Measurements from ENCODE around the gene JAG1.
"Not testable (repeated sequence)": the region's sequence is repeated elsewhere in the genome, so short reads cannot be mapped to it uniquely, and the experiment has no call there.

The JAG1 gene

DNA sequence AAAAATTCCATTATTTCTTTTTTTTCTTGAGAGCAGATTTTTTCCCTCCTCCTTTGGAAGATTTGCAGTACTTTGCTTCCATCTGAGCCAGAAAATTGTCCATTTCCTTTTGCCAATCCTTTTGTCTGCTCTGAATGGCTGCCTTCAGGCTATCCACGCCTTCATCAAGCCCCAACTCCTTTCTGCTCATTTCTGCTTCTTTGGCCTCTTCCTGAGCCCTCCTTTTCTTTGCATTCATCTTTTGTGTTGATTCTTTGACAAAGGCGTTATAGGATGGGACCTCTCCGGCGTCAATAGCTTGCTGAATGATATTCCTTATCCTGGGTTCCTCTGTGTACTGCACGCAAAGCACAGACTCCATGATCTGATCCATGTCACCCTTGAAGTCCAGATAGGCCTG is 60.4 kb downstream of the JAG1 start:
- DNase-seq = not testable (repeated sequence)

DNA sequence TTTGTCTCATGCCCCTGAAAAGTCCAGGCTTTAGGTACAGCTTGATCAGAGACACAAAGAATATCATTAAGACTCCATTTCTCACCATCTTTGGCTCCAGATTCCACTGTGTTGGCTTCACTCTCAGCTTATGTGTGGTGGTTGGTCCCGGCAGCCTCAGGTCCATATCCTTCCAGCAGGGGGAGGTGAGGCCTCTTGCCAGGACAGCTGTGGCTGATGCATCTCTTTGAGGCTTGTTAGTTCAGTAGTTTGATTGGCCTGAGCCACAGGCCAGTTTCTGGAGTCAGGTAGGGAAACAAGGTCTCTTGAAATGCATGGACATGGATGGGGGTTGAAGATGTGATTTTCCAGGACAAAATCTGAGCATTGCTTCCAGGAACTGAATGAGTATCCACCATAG is 62.4 kb downstream of the JAG1 start:
- no peak for DNase-seq

DNA sequence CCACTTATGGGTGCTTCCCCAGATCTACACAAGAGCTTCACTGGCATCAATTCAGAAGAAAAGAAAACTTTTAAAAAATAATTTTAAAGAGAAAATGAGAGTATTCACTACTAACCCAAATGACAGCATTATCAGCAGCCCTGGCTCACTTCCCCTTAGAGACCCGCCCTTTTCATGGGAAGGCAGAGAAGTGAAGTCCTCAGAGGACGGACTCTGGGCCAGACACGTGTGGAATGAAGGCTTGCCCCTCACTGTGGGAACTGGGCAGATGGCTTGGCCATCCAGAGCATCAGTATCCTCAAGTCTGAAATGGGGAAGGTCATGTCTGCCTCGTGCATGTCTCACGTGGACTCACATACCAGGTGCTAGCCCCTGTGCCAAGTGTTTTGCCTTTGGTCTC is 63.5 kb downstream of the JAG1 start:
- DNase-seq = no peak

DNA sequence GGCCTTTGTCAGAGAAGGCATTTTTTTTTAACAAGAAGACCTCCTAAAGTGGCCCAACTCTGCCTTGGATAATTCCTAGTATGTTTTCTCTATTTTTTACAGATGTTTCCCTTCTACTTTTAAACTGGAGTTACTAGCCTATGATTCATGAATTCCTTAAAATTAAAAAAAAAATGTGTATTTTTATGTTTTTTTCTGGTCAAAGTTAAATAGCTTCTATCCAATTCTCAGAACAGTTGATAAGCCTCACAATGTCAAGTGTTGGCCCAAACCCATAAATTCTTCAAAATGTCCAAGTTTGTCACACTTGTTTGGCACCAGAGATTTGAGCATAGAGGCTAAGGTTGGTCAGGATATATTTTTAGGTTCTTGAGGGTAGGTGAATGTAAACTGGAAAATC is 64.0 kb downstream of the JAG1 start:
- DNase-seq = no peak

DNA sequence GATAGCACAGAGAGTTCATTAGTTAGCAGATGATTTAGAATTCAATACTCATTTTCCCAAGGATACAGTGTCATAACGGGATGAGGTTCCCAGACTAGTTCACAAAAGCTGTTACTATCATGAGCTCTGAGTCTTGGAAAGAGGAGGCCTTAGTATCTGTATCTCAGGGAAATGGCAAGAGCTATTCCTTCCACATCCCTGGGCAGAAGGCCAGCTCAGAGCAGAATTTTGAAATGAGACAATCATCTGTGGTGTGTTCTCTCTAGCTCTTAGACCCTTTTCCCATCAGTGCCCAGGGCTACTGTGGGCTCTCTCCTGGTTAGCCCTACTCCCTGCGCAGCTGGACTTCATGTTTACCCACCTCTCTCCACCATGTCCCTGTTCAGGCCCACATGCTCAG is 64.5 kb downstream of the JAG1 start:
- no peak for DNase-seq

DNA sequence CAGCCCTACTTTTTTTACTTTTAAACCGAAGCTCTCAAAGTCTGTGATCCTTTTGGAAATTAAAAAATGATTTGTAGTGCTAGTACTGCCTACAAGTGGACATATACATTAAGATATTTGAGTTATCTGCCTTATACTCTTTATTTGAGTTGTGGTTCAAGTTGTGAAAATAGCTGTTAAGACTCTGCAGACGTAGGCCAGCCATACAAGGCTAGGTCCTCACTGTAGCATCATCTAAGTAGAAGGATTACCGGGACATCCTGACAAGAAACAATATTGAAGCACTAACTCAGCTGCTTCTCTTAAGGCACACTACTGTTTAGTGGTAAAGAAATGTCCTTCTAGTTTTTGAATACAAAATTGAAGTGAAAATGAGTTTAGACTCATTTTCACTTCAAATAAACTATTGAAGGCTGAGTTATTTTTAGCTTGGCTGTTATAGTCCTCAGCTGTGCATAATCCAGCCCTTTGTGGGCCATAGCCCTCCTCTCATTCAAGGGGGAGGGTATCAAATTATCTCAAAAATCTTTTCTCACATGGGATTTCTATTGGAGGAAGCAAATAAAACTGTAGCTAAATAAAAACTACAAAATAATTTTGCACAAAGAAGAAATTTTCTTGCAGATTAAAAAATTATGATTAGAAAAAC is 68.1 kb downstream of the JAG1 start:
- no peak for DNase-seq

DNA sequence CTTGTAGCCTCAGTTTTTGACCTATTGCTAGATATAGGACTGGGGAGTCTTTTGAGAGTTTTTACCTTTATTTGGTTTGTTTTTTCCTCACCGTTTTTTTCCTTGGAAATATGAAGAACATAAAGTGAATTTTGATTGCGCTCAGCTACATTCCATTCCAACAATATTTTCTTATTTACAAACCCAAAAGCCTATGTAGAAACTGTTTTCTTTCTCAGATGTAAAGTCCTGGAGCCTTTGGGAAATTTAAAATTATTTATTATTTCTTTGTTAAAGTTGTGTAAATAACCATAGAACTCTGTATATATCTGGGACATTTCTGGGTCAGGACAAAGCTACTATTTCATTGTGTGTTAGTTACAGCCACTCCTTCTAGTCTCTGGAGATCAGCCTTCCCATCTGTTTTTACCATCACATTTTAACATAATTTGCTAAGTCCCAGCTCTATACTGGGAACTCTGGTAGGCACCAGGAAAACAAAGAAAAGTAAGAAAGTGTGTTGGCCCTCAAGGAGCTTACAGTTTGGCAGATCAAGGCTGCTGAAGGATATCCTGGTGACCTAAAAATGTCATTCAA is 68.8 kb downstream of the JAG1 start:
- DNase-seq = no peak

DNA sequence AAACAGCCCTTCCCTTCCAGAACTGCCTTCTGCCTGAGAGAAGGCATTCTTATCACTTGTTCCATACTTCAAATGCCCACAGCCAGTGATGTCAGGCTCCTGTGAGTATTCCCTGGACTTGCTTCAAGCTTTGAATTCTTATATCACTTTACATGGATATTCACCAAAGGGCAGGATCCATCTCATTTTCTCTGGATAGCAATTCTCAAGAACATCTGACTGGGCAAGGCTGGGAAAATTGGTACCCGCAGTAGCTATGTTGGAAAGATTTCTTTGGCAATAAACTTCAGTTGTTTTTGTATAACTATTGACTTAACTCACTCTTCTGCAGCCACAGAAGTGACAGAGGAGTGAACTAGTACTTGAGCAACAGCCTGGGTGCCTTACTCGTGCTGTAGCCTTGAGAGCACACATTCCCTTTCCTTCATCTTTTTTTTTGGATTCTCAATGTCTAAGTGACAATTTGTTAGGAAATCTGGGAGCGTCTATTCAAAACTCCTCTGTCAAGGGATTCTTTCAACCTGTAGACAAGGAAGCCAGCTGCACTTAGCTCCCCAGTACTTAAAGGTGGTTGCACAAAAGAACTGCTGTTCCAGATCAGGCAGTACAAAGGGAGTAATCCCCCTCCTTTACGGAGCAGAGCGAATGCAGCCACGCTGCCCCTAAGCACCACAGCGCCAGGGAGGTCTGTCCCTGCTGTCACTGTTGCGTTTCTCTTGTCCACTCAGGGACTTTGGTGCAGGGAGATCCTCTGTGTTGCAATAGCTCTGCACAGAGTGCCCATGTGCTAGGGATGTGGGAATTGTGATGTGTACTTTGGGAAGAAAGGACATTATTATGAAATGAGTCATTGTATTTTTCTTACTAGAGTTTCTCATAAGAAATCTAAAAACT is 69.6 kb downstream of the JAG1 start:
- no peak for DNase-seq

DNA sequence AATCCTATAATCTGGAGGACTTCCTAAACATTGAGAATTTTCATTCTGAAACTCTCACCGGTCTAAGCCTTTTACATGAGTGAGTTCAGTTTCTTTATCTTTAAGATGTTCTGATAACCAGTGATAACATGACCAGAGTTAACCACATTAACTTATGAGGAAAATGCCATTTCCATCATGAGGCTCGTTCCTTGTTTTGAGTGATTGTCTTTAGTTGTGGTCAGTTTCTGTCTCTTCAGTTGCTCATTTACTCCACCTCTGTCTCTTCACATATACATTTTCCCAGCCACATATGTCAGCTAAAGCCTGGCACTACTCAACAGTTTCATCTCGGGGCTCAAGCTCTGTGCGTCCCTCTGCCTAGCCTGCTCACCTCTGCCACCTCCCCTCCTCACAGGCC is 70.4 kb downstream of the JAG1 start:
- DNase-seq = no peak

DNA sequence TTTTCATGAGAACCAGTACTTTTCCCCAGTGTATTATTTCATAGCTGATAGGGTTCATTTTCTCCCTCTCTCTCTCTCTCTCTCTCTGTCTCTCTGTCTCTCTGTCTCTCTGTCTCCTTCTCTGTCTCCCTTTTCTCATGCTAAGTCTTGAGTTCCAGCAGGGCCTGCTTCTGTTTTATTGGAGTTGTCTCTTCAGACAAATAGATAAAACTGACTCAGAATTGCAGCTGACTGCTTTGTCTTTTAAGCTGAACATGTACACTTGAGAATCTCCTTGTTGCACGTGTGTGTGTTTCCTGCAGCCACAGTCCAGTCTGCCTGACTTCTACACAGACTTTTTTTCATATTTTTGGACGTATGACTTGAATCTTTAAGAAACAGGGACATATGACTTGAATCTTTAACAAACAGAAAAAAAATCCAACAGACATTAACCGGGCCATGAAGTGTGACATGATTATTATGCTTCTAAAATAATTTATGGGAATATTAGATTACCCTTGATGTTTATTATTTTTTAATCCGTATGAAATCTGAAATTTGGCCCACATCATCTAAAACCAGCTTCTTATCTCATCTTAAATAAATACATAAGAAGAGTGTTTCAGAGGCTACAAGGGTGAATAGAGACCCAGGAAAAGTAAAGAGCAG is 71.5 kb downstream of the JAG1 start:
- DNase-seq = no peak

DNA sequence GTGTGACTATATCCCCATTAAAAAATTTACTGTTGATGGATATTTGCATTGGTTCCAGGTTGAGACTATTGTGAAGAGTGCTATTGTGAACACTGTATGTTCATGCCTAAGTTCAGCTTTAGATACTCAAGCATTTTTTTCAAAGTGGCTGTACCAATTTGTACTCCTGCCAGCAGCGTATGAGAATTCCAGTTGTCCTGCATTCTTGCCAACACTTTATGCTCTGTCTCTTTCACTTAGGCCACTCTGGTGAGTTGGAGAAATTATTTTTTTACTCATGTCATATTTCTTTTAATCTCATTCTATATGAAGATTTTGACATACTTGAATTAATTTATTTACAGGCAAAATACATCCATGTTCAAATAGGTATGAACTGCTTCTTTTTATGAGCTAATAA is 76.2 kb downstream of the JAG1 start:
- DNase-seq = no peak

DNA sequence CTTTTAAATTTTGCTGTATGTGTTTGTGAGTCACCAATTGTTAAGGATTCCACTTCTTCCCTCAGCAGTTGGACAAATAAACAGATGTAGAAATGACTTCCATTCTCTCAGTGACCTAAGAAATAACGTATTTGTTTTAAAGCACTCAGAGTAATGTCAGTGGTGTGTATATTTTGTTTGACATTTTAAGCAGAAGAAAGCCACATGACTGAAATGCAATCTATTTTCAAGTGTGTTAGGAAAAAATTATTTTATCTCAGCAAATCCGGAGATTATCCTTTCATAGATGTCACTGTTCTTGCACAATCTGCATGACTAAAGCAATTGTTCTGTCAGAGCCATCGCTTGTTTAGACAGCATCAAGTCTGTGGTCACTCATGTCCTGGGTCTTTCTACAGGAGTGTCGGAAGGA is 77.1 kb downstream of the JAG1 start:
- no peak for DNase-seq

DNA sequence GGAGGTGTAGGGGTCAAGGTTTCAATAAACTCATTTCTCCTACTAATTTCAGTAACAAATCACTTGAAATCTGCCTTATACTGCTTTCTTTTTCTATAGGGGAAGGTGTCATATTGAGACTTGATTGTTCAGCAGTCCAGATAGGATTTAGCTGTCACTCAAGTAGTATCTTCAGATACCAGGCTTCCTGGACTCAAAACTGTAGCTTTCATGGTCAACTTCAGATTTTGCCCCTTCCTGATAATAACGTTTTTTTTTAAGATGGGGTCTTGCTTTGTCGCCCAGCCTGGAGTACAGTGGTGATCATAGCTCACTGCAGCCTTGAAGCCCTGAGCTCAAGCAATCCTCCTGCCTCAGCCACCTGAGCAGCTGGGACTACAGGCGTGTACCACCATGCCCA is 77.8 kb downstream of the JAG1 start:
- no peak for DNase-seq

DNA sequence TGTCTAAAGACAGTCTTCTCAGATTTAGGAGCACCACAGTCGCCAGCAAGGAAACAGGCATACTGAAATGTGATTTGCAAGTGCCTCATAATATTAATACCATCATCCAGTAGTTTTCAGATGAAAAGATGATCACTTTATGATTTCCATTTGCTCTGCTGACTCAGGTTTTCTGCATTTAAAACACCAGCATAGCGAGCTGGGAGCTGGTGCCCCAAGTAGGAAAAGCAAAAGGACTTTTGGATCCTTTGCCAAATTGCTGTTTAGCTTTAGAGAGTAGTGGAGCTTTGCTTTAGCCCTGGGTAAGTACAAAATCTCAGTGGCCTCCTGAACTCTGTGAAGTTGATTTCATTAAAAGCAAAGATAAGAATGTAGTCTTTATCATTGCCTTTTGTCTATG is 78.5 kb downstream of the JAG1 start:
- no peak for DNase-seq

DNA sequence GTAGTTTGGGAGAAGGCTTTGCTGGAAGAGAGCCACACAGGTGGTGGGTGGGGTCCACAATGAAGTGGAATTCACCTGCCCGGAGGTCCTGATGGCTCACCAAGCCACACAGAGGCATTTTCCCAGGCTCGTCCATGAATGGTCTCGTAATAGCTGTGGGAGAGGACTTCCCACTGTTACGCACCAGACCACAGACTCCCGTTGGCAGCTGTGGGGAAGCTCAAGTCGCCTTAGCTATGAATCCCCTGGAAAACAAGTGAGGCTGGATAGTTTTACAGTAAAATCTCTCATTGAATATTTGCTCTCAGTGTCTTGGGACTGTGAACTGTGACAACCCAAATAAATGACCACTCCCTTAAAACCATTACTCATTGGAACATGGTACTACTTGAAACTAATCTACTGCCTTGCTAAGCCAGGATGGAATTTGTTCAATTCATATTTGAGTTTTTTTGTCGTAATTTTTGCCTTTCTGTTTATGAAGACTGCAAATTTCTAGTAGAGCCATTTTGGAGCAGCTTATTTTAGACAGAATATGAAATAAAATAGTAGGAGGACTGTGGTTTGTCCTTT is 79.4 kb downstream of the JAG1 start:
- no peak for DNase-seq

DNA sequence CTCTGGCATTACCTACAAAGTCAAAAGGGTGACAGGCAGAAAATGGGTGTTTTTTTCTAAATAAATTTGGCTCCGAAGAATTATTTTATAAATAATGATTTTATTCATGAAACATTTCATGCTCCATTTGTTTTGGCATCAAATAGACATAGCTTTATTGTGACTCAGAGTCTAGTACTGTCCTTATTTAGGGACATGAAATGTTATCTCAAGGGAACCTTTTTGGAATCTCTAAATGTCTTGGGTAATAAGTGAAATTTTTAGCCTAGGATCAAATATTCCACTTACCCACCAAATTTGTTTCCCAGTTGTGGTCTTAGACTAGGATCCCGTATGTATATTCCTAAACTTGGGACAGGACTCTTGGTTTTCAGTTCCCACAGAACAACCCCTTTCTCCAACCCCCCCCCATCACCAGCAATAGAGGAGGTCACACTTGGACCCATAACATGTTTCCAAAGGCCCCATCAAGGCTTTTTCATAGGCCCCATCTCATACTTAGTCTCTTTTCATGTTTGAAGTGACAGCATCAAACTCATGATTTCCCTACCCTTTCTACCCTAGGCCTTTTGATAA is 81.8 kb downstream of the JAG1 start:
- DNase-seq = no peak

DNA sequence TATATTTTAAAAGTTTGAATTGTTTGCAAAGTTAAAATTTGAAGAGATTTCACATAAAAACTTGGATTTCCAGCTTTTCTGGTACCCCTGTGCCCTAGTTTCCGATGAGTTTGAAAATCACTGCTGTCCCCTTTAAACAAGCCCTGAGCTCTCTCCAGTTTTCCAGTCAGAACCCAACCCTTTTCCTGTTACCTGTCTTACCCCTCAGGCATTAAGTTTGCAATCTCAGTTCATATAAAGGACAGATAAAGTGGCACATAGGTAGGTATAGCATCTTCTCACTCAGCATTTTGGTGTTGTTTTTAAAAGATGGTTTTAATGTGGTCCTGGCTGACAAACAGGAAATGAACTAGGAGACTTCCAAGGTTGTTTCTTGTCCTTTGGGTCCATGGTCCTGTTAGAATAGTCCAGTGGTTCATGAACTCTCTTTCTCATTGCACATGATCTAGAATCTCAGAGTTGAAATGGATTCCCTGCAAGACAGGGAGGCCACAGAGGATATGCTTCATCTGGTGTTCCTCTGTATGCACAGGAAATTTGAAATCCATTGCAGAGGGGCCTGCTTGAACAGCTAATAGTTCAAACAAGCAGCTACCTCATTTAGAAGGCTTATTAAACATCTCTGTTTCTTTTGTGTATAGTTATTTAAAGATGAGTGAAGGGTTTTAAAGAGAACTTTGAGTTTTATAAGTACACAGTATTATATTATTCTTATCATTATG is 82.7 kb downstream of the JAG1 start:
- DNase-seq = no peak

DNA sequence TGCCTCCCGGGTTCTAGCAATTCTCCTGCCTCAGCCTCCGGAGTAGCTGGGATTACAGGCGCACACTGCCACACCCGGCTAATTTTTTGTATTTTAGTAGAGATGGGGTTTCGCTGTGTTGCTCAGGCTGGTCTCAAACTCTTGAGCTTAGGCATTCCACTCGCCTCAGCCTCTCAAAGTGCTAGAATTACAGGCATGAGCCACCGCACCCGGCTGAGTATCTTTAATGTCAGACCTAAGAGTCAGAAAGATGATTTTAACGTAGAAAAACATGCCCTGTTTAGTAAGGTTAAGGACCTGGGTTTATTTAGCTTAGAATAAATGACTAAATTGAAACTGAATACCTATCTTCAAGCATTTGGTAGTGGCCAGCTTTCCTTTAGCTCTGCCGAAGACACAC is 83.4 kb downstream of the JAG1 start:
- DNase-seq = not testable (repeated sequence)
